ENCODE results near the gene GRK5. TPM values are rescaled to one million over a fixed set of nuclear protein-coding genes. Genes with fewer than 3 reads are reported as not detected.
"Not testable (repeated sequence)": the region's sequence is repeated elsewhere in the genome, so short reads cannot be mapped to it uniquely, and the experiment has no call there.

The GRK5 gene
- total RNA-seq, 4 donors from 2014 or later, result 6.0 to 111 (median 9.5) TPM

DNA sequence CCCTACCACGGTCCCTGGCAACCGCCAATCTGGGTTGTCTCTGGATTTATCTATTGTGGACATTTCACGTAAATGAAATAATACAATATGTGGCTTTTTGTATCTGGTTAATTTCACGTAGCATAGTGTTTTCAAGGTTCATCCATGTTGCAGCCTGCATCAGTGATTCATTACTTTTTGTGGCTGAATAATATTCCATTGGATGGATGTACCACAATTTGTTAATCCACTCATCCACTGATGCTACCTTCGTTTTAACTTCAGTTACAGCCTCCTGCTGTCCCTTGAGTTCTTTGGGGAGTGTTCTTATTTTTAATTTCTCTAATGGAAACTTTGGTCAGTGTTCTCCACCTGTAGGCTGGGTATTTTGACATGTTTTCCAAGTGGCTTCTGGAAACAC is 49.5 kb downstream of the GRK5 start:
- H3K4me3 ChIP-seq, result no peak overlapping the region
- DNase-seq, result no peak
- WGBS, 2 donors (ENCODE audit: low coverage in 1 of 2), result 91 to 98% methylated on average over 4 to 5 of the region's 5 CpGs
- intact Hi-C loops (cut with DNase I; ENCODE audit: low total_unique reads), result no loop called here
- in situ Hi-C loops (cut with MboI; ENCODE audit: low pct_ligation_motif_present in 1 of 4, low pct_unique_long_range_greater_than_20kb in 1 of 4, low sequenced_read_pairs in 3 of 4), result no loop called here
- TF ChIP-seq, protein P1, sequence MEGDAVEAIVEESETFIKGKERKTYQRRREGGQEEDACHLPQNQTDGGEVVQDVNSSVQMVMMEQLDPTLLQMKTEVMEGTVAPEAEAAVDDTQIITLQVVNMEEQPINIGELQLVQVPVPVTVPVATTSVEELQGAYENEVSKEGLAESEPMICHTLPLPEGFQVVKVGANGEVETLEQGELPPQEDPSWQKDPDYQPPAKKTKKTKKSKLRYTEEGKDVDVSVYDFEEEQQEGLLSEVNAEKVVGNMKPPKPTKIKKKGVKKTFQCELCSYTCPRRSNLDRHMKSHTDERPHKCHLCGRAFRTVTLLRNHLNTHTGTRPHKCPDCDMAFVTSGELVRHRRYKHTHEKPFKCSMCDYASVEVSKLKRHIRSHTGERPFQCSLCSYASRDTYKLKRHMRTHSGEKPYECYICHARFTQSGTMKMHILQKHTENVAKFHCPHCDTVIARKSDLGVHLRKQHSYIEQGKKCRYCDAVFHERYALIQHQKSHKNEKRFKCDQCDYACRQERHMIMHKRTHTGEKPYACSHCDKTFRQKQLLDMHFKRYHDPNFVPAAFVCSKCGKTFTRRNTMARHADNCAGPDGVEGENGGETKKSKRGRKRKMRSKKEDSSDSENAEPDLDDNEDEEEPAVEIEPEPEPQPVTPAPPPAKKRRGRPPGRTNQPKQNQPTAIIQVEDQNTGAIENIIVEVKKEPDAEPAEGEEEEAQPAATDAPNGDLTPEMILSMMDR (IDR thresholded peaks at IDR 0.05), result no peak
- no peaks in the 10 kb centered on the region for H3K36me3 ChIP-seq
- H3K27ac ChIP-seq, result no peak overlapping the region
- no peaks in the 10 kb centered on the region for H3K27me3 ChIP-seq
- H3K4me1 ChIP-seq, result peaks cover 18 to 47% (median 26%) of the 10 kb centered on the region in 4 donors
- no peaks in the 10 kb centered on the region for H3K9me3 ChIP-seq

DNA sequence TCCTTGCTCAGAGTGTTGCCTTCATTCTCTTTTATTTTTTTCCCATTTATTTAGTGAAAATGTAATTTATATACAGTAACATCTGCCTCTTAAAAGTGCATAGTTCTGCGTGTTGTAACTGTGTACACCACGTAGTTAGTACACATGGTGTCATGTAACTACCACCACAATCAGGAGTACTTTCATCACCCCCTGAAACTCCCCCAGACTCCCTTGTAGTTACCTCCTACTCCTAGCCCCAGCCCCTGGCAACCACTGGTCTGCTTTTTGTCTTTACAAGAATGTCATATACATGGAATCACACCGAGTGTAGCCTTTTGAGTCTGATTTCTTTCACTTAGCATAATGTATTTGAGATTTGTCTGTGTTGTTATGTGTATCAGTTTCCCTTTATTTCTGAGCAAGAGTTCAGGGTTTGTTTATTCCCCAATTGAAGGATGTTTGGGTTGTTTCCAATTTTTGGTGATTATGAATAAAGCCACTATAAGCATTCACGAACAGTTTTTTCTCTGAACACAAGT is 50.6 kb downstream of the GRK5 start:
- H3K27ac ChIP-seq, result peak overlapping the region in 1 of 4 donors; percentile 12

DNA sequence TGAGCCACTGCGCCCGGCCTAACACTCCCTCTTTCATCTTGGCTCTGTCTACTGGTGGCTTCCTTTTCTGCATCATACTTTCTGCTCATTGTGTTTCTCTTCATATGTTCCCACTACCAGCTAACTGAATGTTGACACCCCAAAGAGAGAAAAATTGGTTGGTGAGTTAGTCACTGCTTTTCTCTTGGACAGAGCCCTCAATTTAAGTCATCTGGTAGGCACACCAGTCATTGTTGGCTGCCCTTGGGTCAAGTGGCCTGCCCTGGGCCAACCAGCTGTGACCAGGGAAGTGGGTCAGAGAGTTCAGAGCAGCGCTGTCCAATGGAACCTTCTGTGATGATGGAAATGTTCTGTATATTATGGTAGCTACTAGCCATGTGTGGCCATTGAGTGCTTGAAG is 52.0 kb downstream of the GRK5 start:
- 92% methylated on average over 3 of the region's 3 CpGs; no CpG with 5 or more reads in 1 of the 2 donors for WGBS, 2 donors (ENCODE audit: low coverage in 1 of 2)
- Histone ChIP-seq H3K27me3 (no peaks in the 10 kb centered on the region), H3K27ac (peak overlapping the region in 1 of 4 donors; percentile 2), H3K9me3 (no peaks in the 10 kb centered on the region), H3K4me1 (peaks cover 1 to 31% (median 5%) of the 10 kb centered on the region in 4 donors), H3K36me3 (no peaks in the 10 kb centered on the region), H3K4me3 (no peak overlapping the region)
- no peak for TF ChIP-seq EP300 (IDR thresholded peaks at IDR 0.05; ENCODE audit: low read depth)
- TF ChIP-seq POLR2AphosphoS5 (IDR thresholded peaks at IDR 0.05), result no peak
- TF ChIP-seq, protein P1 (IDR thresholded peaks at IDR 0.05), result no peak
- no peak for TF ChIP-seq POLR2A (IDR thresholded peaks at IDR 0.05)
- intact Hi-C loops (cut with DNase I; ENCODE audit: low total_unique reads) (no loop called here), in situ Hi-C loops (cut with MboI; ENCODE audit: low pct_ligation_motif_present in 1 of 4, low pct_unique_long_range_greater_than_20kb in 1 of 4, low sequenced_read_pairs in 3 of 4) (no loop called here)
- no peak for DNase-seq

More for the DNA sequence above, 50.6 kb downstream of the GRK5 start:
- in situ Hi-C loops (cut with MboI; ENCODE audit: low pct_ligation_motif_present in 1 of 4, low pct_unique_long_range_greater_than_20kb in 1 of 4, low sequenced_read_pairs in 3 of 4), result no loop called here
- no peak overlapping the region for H3K4me3 ChIP-seq
- no peaks in the 10 kb centered on the region for H3K27me3 ChIP-seq
- no peaks in the 10 kb centered on the region for H3K9me3 ChIP-seq
- peaks cover 13 to 37% (median 17%) of the 10 kb centered on the region in 4 donors for H3K4me1 ChIP-seq
- no peaks in the 10 kb centered on the region for H3K36me3 ChIP-seq
- TF ChIP-seq, protein P1 (IDR thresholded peaks at IDR 0.05), result no peak
- no peak for TF ChIP-seq POLR2A (IDR thresholded peaks at IDR 0.05)
- no peak for TF ChIP-seq EP300 (IDR thresholded peaks at IDR 0.05; ENCODE audit: low read depth)
- no peak for TF ChIP-seq POLR2AphosphoS5 (IDR thresholded peaks at IDR 0.05)
- no peak for DNase-seq
- intact Hi-C loops (cut with DNase I; ENCODE audit: low total_unique reads), result no loop called here
- 68 to 87% methylated on average over 4 of the region's 4 CpGs for WGBS, 2 donors (ENCODE audit: low coverage in 1 of 2)

DNA sequence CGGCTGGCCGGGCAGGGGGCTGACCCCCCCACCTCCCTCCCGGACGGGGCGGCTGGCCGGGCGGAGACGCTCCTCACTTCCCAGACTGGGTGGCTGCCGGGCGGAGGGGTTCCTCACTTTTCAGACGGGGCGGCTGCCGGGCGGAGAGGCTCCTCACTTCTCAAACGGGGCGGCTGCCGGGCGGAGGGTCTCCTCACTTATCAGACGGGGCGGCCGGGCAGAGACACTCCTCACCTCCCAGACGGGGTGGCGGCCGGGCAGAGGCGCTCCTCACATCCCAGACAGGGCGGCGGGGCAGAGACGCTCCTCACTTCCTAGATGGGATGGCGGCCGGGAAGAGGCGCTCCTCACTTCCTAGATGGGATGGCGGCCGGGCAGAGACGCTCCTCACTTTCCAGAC is 53.6 kb downstream of the GRK5 start:
- H3K27ac ChIP-seq; H3K36me3 ChIP-seq; H3K4me3 ChIP-seq; DNase-seq; intact Hi-C loops (cut with DNase I; ENCODE audit: low total_unique reads); in situ Hi-C loops (cut with MboI; ENCODE audit: low pct_ligation_motif_present in 1 of 4, low pct_unique_long_range_greater_than_20kb in 1 of 4, low sequenced_read_pairs in 3 of 4); H3K9me3 ChIP-seq; H3K27me3 ChIP-seq: not testable (repeated sequence)
- peaks cover 0 to 17% (median 4%) of the 10 kb centered on the region in 4 donors for H3K4me1 ChIP-seq
- WGBS, 2 donors (ENCODE audit: low coverage in 1 of 2), result 94 to 99% methylated on average over 14 to 19 of the region's 34 CpGs
